Measurements from ENCODE around the gene HIVEP3. TPM values are rescaled to one million over a fixed set of nuclear protein-coding genes. Genes with fewer than 3 reads are reported as not detected.

HIVEP3 gene
- total RNA-seq, 1 experiment from 2014 or later, result 0.55 TPM

DNA sequence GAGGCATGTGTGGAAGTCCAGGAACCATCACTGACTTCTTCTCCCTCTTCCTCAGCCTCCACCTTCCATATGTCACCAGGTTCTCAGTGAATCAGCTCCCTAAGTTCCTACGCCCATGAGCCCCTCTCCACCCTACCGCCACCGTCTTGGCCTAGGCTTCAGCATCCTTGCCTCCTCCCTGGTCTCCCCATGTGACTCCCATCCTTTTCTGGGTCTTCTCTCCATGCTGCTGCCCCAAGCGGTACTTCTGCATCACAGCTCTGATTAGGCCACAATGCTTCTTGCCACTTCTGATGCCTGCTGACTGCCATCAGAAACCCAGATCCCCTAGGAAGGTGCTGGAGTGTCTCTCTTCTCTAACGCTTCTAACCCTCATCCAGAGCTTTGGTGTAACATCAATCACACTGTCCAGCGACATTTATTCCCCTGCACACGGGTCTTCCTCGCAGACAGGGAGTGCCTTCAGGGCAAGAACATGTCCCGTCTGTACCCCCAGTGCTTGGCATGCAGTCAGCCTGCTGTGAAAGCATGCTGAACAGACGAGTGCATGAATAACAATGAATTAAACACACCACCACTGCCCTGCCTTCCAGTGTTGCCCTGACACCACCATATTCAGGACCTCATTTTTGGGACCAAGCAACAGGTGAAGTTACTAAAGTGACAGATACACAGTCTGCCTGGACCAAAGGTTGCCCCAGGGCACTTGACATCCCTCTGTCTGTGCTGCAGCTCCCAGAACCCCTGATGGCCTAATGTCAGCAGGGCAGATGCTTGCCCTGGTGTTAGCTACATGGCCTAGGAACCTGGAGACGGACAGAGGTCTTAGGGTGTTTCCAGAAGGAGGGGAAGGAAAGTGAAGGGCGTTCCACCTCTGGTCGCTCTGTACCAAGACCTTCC, 275.6 kb downstream of the HIVEP3 start (continued):
- TF ChIP-seq, protein P1, sequence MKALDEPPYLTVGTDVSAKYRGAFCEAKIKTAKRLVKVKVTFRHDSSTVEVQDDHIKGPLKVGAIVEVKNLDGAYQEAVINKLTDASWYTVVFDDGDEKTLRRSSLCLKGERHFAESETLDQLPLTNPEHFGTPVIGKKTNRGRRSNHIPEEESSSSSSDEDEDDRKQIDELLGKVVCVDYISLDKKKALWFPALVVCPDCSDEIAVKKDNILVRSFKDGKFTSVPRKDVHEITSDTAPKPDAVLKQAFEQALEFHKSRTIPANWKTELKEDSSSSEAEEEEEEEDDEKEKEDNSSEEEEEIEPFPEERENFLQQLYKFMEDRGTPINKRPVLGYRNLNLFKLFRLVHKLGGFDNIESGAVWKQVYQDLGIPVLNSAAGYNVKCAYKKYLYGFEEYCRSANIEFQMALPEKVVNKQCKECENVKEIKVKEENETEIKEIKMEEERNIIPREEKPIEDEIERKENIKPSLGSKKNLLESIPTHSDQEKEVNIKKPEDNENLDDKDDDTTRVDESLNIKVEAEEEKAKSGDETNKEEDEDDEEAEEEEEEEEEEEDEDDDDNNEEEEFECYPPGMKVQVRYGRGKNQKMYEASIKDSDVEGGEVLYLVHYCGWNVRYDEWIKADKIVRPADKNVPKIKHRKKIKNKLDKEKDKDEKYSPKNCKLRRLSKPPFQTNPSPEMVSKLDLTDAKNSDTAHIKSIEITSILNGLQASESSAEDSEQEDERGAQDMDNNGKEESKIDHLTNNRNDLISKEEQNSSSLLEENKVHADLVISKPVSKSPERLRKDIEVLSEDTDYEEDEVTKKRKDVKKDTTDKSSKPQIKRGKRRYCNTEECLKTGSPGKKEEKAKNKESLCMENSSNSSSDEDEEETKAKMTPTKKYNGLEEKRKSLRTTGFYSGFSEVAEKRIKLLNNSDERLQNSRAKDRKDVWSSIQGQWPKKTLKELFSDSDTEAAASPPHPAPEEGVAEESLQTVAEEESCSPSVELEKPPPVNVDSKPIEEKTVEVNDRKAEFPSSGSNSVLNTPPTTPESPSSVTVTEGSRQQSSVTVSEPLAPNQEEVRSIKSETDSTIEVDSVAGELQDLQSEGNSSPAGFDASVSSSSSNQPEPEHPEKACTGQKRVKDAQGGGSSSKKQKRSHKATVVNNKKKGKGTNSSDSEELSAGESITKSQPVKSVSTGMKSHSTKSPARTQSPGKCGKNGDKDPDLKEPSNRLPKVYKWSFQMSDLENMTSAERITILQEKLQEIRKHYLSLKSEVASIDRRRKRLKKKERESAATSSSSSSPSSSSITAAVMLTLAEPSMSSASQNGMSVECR (CRISPR knock-in tag; IDR thresholded peaks at IDR 0.05; ENCODE audit: borderline replicate concordance), result no peak

DNA sequence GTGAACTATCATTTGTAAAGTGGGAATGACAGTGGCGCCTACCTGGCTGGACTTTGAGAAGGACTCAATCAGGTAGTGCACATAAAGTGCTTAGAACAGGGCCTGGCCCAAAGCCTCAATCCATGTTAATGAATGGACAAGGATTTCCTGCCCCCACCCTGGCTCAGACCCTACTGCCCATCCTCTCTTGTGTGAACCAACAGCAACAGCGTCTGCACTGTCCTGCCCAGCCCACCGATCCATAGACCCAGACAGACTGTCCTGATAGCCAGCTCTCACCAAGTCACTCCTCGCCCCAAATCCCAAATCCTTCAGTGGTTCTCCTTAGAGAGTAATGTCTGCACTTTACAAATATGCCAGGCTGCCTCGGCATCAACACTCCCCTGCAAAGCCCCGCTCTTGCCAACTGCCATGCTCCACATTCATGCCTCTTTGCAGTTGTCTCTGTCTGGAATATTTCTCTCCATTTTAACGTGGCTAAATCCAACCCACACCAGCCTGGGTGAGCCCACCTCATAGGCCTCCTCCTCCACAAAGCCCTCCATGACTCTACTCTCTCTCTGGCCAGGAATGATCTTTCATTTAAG, 276.7 kb downstream of the HIVEP3 start:
- TF ChIP-seq ZNF416 (CRISPR knock-in tag; IDR thresholded peaks at IDR 0.05) (no peak), ZNF121 (CRISPR knock-in tag; IDR thresholded peaks at IDR 0.05) (no peak), ZNF263 (CRISPR knock-in tag; IDR thresholded peaks at IDR 0.05; ENCODE audit: low read depth) (no peak), TEAD1 (CRISPR knock-in tag; IDR thresholded peaks at IDR 0.05) (no peak), NR1H2 (CRISPR knock-in tag; IDR thresholded peaks at IDR 0.05) (no peak), ZNF396 (CRISPR knock-in tag; IDR thresholded peaks at IDR 0.05; ENCODE audit: borderline replicate concordance) (no peak), SMAD4 (CRISPR knock-in tag; IDR thresholded peaks at IDR 0.05) (no peak), ZNF671 (CRISPR knock-in tag; IDR thresholded peaks at IDR 0.05) (no peak), ZNF423 (CRISPR knock-in tag; IDR thresholded peaks at IDR 0.05) (no peak), CREM (CRISPR knock-in tag; IDR thresholded peaks at IDR 0.05) (no peak)
- TF ChIP-seq, protein P2, sequence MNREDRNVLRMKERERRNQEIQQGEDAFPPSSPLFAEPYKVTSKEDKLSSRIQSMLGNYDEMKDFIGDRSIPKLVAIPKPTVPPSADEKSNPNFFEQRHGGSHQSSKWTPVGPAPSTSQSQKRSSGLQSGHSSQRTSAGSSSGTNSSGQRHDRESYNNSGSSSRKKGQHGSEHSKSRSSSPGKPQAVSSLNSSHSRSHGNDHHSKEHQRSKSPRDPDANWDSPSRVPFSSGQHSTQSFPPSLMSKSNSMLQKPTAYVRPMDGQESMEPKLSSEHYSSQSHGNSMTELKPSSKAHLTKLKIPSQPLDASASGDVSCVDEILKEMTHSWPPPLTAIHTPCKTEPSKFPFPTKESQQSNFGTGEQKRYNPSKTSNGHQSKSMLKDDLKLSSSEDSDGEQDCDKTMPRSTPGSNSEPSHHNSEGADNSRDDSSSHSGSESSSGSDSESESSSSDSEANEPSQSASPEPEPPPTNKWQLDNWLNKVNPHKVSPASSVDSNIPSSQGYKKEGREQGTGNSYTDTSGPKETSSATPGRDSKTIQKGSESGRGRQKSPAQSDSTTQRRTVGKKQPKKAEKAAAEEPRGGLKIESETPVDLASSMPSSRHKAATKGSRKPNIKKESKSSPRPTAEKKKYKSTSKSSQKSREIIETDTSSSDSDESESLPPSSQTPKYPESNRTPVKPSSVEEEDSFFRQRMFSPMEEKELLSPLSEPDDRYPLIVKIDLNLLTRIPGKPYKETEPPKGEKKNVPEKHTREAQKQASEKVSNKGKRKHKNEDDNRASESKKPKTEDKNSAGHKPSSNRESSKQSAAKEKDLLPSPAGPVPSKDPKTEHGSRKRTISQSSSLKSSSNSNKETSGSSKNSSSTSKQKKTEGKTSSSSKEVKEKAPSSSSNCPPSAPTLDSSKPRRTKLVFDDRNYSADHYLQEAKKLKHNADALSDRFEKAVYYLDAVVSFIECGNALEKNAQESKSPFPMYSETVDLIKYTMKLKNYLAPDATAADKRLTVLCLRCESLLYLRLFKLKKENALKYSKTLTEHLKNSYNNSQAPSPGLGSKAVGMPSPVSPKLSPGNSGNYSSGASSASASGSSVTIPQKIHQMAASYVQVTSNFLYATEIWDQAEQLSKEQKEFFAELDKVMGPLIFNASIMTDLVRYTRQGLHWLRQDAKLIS (CRISPR knock-in tag; IDR thresholded peaks at IDR 0.05; ENCODE audit: borderline replicate concordance), result no peak
- TF ChIP-seq, protein P3, sequence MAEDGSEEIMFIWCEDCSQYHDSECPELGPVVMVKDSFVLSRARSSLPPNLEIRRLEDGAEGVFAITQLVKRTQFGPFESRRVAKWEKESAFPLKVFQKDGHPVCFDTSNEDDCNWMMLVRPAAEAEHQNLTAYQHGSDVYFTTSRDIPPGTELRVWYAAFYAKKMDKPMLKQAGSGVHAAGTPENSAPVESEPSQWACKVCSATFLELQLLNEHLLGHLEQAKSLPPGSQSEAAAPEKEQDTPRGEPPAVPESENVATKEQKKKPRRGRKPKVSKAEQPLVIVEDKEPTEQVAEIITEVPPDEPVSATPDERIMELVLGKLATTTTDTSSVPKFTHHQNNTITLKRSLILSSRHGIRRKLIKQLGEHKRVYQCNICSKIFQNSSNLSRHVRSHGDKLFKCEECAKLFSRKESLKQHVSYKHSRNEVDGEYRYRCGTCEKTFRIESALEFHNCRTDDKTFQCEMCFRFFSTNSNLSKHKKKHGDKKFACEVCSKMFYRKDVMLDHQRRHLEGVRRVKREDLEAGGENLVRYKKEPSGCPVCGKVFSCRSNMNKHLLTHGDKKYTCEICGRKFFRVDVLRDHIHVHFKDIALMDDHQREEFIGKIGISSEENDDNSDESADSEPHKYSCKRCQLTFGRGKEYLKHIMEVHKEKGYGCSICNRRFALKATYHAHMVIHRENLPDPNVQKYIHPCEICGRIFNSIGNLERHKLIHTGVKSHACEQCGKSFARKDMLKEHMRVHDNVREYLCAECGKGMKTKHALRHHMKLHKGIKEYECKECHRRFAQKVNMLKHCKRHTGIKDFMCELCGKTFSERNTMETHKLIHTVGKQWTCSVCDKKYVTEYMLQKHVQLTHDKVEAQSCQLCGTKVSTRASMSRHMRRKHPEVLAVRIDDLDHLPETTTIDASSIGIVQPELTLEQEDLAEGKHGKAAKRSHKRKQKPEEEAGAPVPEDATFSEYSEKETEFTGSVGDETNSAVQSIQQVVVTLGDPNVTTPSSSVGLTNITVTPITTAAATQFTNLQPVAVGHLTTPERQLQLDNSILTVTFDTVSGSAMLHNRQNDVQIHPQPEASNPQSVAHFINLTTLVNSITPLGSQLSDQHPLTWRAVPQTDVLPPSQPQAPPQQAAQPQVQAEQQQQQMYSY (CRISPR knock-in tag; IDR thresholded peaks at IDR 0.05), result no peak
- TF ChIP-seq, protein P4, sequence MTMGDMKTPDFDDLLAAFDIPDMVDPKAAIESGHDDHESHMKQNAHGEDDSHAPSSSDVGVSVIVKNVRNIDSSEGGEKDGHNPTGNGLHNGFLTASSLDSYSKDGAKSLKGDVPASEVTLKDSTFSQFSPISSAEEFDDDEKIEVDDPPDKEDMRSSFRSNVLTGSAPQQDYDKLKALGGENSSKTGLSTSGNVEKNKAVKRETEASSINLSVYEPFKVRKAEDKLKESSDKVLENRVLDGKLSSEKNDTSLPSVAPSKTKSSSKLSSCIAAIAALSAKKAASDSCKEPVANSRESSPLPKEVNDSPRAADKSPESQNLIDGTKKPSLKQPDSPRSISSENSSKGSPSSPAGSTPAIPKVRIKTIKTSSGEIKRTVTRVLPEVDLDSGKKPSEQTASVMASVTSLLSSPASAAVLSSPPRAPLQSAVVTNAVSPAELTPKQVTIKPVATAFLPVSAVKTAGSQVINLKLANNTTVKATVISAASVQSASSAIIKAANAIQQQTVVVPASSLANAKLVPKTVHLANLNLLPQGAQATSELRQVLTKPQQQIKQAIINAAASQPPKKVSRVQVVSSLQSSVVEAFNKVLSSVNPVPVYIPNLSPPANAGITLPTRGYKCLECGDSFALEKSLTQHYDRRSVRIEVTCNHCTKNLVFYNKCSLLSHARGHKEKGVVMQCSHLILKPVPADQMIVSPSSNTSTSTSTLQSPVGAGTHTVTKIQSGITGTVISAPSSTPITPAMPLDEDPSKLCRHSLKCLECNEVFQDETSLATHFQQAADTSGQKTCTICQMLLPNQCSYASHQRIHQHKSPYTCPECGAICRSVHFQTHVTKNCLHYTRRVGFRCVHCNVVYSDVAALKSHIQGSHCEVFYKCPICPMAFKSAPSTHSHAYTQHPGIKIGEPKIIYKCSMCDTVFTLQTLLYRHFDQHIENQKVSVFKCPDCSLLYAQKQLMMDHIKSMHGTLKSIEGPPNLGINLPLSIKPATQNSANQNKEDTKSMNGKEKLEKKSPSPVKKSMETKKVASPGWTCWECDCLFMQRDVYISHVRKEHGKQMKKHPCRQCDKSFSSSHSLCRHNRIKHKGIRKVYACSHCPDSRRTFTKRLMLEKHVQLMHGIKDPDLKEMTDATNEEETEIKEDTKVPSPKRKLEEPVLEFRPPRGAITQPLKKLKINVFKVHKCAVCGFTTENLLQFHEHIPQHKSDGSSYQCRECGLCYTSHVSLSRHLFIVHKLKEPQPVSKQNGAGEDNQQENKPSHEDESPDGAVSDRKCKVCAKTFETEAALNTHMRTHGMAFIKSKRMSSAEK (CRISPR knock-in tag; IDR thresholded peaks at IDR 0.05; ENCODE audit: borderline replicate concordance), result no peak
- TF ChIP-seq, protein P5, sequence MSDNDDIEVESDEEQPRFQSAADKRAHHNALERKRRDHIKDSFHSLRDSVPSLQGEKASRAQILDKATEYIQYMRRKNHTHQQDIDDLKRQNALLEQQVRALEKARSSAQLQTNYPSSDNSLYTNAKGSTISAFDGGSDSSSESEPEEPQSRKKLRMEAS (CRISPR knock-in tag; IDR thresholded peaks at IDR 0.05), result no peak
- TF ChIP-seq, protein P6, sequence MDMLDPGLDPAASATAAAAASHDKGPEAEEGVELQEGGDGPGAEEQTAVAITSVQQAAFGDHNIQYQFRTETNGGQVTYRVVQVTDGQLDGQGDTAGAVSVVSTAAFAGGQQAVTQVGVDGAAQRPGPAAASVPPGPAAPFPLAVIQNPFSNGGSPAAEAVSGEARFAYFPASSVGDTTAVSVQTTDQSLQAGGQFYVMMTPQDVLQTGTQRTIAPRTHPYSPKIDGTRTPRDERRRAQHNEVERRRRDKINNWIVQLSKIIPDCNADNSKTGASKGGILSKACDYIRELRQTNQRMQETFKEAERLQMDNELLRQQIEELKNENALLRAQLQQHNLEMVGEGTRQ (CRISPR knock-in tag; IDR thresholded peaks at IDR 0.05), result no peak
- peaks cover 5% of the 10 kb centered on the region for H3K4me1 Mint-ChIP-seq
- no peak for ATAC-seq
- no peaks in the 10 kb centered on the region for H3K36me3 Mint-ChIP-seq
- H3K9me3 Mint-ChIP-seq, result no peaks in the 10 kb centered on the region
- no peaks in the 10 kb centered on the region for H3K27me3 Mint-ChIP-seq (ENCODE audit: low read depth)
- no peak overlapping the region for H3K4me3 Mint-ChIP-seq
- no peak for DNase-seq (ENCODE audit: low spot score)
- POLR2A ChIA-PET, result no interaction called here
- CTCF ChIA-PET, result interaction anchor here (1.6 kb wide), 1 partner anchor 126 kb away, joined by 3 read pairs; no protein-coding TSS in a partner anchor
- H3K27ac Mint-ChIP-seq, result no peak overlapping the region

All from WTC11 (cell line).